Activated gamma-delta T cell treated with Interleukin-2 at 50 U/mL for 16 hours (primary cell): ENCODE results near the gene DIS3L2.
"Not testable (repeated sequence)": the region's sequence is repeated elsewhere in the genome, so short reads cannot be mapped to it uniquely, and the experiment has no call there.

ENCODE experiments used
- DNase-seq: peaks from one replicate; pipeline ENCODE4 v3.0.0-alpha.2; 2020

DIS3L2 gene

DNA sequence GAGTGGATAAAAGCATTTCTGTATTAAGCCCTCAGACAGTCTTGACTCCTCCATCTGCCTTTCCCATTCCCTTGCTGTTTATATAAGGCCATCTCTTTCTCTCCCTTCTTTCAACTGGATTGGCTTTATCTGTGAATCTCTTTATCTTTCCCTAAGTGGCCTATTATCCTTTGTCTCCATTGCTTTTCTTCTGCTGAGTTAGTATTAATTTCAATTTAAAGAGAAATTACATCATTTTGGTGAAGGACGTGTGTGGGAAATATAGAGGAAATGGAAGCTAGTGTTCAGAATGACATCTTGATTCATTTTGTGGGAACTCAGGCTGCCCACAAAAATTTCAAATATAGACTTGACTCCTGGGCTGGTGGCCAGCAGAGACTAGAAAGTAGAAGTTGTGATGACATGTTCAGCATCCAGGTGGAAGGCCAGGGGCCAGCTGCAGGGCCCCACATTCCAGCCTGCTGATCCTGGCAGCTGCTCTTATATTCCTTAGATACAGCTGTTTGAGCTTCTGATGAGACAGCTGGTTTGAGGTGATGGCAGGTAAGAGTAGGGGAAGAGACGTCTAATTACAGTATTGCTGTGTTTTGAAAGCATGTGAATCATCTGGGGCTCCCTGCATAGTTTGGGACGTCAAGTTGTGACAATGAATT is 52.3 kb downstream of the DIS3L2 start:
- DNase-seq: no peak

DNA sequence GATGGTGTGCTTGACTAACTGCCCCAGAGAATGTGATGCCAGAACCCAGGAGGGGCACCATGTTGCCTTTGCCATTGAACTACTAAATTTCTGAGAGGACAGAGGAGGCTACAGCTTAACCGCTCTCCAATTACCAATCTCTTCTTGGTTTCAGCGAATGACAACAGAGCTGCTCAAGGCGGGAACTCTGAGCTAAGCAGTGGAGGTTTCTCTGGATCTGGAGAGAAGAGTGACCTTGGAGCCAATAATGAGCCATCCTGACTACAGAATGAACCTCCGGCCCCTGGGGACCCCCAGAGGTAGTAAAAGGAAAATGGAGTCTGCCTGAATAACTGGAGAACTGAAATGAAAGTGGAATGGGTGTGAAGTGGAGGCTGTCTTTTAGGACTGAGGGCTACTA is 53.2 kb downstream of the DIS3L2 start:
- DNase-seq: no peak

DNA sequence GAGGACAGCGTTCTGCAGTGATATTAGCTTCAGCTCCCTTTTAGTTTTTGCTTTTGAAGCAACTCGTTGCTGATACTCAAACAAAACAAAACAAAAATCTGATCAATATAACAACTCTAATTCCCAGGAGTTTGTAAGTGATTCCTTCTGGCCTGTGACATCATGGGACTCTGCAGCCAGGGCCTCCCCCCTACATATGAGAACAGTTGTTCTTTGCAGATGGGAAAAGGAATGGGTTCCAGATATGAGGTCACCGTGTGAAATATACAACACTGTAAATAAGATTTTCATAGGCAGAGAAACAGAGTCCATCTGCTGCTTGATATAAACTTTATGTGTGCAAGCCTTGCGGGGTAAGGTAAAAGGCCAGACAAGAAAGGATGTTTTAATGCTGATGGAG is 56.7 kb downstream of the DIS3L2 start:
- DNase-seq: no peak

DNA sequence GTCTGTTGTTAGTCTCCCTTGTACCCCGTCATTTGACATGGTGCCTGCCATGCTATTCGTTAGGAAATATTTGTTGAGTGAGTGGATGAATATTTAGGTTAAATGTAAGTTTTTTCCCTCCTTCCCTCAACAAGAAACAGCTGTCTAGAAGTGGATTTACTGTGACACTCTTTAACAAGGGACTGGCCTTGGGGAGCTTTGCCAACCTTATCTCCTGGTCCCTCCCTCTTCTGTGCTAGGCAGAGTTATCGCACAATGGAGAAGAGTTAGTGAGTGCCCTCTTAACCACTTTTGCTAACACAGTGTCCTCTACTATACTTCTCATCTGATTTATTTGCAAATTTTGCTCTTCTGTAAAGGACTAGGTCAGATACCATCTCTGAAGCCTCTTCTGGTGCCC is 61.2 kb downstream of the DIS3L2 start:
- no peak for DNase-seq

DNA sequence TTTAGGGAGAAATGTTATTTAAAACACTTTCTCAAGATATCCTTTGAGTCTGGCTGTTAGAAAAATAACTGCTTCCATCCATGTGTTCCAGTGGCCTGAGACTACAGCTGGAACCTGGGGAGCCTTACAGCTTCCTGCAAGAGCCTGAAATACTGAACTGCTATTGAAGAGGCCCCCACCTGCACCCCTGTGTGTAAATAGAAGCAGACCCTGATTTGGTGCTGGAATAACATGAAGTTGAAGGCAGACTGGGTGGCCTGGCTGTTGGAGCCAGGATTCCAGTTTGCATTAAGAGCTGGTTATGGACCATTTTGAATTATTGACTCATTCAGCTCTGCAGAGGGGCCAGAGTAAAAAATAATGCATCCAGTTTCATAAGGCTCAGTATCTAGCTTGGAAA is 61.9 kb downstream of the DIS3L2 start:
- DNase-seq: no peak

DNA sequence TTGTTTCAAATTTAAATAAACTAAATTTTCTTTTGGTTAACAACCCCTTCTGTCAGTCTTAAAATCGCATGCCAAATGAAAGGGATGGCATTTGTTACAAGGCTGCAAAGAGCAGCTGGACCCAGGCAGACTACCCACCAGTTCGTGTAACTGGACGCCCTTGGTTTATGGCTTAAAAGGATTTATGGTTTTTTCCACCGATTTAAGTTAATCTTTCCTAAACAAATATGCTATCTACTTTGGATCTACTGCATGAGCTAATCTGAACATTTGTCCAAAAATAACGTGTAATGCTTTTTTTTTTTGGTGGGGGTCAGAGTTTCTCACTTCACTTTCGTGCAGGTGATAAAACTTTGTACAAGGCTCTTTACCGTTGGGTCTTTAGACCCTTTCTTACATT is 62.9 kb downstream of the DIS3L2 start:
- no peak for DNase-seq

DNA sequence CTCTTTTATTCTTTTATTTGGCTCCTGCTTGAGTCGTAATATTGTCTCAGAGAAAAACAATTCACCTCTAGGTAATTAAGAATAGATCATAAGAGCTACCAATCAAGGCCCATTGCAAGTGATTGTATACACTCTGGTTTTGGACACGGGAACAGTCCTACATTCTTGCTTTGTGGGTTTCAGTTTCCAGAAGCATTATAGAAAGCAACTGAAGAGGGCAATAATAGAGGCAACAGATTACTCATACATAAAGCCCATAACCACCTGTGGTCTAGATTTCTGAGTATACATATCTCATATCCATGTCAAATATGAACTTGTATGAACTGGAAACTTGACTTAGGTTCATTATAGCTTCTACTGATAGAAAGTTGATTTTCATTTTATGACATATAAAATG is 65.4 kb downstream of the DIS3L2 start:
- DNase-seq: no peak

DNA sequence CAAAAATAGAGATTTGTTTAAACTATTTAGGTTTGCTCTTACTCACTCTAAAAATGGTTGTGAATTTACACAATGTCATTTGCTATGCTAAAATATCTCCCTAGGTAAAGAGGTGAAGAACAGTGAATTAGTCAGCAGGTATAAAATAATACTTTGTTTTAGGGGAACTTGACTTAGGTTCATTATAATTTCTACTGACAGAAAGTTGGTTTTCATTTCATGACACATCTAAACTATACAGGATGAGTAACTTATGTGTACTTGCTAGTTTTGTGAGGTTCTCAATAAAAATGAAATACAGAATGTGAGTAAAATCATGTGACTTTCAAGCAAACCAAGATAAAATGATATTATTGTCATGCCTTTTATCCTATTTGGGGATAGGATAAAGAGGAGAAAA is 66.0 kb downstream of the DIS3L2 start:
- no peak for DNase-seq

DNA sequence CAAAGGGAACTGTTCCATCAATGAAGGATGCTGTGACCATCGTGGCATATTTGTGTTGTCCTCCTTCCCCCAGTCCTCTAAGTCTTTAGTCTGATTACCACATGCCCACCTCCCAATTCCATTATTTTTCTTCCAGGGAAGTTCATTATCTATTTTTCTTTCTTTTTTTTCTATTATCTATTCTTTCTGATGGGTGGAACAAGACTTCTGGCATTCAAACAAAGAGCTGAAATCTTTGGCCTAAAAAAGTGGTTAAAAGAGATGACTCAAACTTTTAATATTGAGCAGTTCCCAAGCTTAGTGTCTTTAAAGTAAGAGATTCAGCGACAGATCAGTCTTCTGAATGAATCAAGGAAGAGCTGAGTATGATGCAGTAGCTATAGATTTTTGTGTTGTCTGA is 66.6 kb downstream of the DIS3L2 start:
- no peak for DNase-seq

DNA sequence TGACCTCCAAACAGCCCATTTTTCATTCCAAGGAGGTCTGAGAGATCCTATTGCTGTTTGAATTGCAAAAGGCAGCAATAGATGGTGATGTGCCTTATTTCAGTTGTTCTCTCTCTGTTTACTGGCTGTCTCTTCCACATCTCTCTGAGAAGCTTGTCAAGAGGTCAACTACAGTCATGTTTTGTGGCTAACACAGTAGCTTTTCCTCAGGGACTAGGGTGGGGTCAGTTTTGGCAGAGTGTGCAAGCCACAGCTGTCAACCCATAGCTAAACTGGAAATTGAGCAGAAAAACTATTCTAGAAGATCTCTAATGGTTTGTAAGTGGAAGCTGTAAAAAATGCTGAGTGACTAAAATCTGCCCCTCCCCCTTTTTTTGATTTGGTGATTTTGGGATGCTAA is 67.1 kb downstream of the DIS3L2 start:
- no peak for DNase-seq

DNA sequence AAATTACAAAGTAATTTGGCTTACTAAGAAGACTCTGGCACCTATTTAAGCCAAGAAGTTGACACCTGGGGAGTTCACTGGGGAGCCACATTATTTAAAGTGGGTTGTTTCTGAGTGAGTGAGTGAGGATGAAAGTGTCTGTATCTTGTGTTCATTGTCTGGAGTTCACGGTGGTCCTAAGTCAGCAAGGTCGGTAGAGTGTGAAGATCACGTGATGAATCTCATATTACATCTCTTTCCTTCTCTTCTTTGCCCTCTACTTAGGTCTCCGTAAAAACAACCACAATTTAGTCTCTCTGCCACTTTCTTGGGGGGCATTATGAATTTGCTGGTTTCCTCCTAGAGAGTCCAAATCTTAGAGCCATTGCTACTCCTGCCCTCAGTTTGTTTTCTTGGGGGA is 67.8 kb downstream of the DIS3L2 start:
- DNase-seq: no peak

DNA sequence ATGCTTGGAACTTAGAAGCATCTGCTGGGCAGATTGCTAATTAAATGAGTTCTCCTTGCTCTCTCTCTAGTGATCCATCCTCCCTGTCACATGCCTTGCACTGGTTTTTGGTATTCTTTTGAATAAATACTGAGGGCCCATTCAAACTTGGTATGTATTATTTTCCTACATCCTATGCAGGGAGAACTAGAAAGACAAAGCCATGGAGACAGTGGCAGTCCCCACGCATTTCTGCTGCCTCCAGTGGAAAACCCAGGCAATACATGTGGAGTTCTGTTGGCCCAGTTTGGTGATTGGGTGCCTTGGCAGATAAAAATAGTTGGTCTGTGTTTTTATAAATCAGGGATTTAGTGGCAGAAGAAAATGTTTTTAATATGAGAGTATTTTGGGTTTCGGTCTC is 68.7 kb downstream of the DIS3L2 start:
- DNase-seq: no peak

DNA sequence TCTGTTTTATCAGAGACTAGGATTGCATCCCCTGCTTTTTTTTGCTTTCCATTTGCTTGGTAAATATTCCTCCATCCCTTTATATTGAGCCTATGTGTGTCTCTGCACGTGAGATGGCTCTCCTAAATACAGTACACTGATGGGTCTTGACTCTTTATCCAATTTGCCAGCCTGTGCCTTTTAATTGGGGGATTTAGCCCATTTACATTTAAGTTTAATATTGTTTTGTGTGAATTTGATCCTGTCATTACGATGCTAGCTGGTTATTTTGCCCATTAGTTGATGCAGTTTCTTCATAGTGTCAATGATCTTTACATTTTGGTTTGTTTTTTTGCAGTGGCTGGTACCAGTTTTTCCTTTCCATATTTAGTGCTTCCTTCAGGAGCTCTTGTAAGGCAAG is 73.8 kb downstream of the DIS3L2 start:
- not testable (repeated sequence) for DNase-seq

DNA sequence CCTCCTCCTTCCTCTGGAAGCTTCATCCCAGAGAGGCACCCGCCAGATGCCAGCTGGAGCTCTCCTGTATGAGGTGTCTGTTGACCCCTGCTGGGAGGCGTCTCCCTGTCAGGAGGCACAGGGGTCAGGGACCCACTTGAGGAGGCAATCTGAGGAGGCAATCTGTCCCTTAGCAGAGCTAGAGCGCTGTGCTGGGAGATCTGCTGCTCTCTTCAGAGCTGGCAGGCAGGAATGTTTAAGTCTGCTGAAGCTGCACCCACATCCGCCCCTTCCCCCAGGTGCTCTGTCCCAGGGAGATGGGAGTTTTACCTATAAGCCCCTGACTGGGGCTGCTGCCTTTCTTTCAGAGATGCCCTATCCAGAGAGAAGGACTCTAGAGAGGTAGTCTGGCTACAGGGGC is 75.4 kb downstream of the DIS3L2 start:
- not testable (repeated sequence) for DNase-seq

DNA sequence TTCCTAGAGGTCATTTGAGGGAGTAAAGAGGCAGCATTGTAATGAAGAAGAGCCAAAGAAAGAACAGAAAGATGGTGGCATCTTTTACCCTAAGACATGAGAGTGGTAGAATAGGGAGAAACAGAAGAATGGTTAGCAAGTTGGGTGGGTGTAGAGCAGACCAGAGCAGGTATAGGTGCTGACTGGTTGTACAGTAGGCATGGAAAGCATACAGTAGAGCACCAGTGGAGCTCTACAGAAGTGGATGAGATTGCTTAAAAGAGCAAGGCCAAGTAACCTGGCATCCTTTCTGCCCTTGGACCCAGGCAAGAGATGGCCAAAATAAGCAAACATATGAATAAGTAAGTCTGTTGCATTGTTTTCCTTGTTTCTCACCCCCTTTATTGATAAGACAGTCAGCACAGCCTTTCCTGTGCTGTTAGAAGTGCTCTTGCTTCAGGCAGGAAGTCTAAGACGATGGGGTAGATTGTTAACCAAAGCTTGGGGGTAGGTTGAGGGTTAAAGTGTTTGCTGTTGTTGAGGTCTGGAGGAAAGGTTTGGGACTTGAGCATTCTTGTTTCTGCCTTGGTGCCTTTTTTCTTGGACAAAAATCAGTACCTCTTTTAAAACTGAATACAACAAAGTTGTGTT is 76.9 kb downstream of the DIS3L2 start:
- DNase-seq: no peak

DNA sequence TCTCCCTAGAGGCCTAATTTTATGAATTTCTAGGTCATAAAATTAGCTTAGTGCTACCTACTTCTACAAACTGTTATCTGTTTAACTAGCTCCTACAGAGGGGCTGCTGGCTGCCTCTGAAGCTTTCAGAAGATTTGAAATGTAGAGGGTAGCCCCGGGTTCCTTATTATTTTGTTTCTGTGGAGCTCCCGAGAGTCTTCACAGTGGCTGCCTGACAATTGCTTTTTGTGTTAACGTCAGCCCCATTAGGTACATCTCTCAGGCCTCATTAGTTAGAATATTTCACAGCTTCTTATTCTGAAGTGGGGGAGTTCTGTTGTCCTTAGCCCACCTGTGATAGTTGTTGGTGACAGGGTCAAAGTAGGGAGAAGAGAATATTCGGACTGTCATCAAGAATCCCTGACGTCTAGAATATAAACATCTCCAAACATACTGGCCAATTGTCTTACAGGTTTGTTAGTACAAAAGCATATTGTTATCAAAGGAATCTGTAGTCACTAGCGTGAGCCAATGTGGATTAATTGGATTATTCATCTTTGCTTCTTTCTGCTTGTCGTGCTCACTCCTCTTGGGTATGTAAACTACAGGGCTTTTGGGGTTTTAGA is 77.5 kb downstream of the DIS3L2 start:
- no peak for DNase-seq

DNA sequence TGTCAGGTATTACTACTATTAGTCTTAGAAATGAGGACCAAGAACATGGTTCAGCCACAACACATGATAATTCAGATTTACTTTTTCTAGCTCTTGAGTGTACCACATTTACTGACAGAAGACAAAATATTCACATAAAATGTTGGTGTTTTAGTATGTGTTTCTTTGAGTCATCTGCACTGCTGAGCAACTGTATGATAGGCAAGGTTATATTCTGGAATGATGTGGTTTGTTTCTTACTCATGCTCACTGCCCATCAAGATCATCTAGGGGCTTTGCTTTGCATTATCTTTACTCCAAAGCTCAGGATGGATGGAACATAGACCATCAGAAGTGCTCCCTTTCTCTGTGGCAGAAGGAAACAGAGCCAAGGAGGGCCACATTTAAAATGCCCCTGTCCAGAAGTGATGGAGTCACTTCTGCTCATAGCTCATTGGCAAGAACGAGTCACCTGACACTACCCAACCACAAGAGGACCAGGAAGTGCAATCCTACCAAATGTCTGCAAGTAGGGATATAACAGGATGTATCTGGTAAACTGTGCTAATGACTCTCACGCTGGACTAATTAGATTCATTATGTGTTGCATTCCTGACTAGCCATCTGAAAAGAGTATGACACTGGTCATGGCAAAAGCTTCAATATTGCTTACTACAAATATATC is 81.5 kb downstream of the DIS3L2 start:
- no peak for DNase-seq

DNA sequence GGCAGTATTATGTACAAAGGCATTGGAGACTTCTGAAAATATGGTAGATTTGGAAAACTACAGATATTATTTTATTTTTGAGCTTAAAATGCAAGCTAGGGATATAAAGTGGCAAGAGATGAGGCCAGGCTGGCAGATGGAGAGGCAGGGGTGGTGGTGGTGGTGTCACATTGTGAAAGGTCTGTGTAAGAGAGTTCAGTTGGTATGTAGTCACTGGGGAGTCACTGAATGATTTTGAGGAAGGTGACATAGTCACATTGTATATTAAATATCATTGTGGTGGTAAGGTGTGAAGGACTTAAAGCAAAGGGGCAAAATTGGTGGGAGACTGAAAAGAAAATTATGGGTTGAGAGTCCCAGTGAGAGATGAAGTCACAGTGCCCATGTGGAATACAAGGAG is 82.5 kb downstream of the DIS3L2 start:
- no peak for DNase-seq

DNA sequence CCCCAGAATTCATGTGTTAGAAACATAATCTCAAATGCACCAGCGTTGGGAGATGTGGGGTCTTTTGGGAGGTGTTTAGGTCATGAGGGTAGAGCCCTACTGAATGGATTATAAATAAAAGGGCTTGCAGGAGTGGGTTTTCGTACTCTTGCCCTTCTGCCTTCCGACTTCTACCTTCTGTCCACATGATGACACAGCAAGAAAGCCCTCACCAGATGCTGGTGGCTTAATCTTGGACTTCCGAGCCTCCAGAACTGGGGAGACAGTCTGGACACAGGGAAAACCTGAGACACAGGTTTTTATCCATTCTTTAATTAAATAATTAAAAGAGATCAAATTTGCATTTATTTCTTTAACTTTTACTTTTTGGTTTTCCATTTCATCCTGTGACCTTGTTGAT is 87.8 kb downstream of the DIS3L2 start:
- DNase-seq: no peak

DNA sequence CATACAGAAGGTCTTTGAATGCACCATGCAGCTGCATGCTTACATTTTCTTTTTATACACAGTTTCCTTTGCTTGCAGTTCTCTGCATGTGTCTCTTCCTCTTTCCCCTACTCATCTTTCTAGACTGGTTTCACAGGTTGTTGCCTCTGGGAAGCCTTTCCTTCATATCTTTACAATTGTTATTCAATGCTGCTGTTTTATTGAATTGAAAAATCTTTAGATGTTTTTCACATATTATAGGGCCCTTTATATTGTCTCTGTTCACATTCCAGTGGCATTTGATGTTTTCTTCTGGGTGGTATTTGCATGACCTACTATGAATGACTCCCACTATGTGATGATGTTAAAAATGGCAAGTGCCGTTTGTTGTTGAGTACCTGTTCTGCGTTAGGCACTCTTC is 91.1 kb downstream of the DIS3L2 start:
- no peak for DNase-seq

DNA sequence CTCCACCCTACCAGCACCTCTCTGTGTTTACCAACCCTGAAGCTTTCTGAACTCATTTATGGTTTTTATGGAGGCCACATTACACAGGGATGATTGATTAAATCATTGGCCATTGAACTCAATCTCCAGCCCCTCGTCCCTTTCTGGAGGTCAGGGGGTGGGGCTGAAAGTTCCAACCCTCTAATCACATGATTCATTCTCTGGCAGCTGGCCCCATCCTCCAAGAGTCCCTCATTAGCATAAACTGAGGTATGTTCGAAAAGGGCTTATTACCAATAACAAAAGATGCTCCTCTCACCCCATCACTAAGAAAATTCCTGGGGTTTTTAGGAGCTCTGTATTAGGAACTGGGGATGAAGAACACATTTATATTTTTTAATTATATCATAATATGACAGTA is 92.3 kb downstream of the DIS3L2 start:
- no peak for DNase-seq

DNA sequence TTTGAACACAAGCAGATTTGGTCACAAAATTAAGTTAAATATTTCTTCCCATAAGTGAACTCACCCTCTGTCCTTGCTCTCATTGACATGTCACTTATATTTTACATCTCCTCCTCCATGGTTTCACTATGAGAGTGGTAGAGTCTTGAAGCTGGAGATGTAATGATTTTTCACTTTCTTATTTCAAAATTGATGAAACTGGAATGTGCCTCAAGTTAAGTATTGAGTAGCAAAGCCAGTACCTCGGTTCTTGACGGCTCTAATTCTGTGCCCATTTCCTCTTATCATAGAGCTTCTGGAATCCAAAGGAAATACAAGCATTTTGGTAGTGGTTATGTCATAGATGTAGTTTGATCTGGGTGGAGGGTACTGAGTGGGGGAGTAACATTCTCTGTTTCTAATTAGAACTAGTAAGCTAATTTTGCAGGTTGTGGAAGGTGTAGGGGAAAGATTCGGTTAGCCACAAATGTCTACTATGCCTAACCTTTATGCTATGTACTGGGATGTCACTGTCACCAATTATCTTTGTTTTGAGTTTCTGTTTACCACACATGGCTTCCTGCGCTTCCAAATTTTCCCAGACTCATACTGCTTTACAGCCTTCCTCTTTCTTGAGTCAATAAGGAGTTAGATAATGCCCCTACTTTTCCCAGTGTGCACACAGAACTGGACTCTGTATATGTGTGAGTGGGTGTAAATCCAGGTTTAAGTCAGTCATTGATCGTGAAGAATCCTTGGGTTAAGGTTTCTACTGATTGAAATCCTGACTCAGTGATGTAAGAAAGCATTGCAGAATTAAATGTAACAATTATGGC is 96.8 kb downstream of the DIS3L2 start:
- DNase-seq: no peak

DNA sequence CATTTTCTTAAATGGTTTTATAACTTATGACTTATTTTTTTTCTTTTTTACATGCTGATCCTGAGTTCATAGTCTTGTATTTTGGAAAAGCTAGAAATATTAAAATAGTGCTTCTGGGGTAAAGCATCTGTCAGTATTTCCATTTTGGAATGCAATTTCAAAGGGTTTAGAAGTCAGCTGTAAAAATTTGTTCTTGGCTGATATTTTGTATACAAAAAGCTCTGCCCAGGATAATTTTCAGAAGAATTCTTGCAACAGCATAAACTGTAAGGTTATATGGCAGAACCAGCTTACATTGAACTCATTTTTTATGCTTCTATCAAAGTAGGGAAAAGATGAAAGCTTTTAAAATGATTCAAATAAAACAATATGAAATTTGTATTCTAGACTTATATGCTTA is 97.4 kb downstream of the DIS3L2 start:
- DNase-seq: no peak
